WI38 (cell line): ENCODE results near the gene LILRB5.

Source experiments
- H3K4me3 ChIP-seq: 2 replicates; pipeline ENCODE4 v1.5.1; 2011; ENCODE audit warnings: low read depth, mild to moderate bottlenecking, control low read depth, low read length
- CTCF ChIP-seq: IDR thresholded peaks from 2 replicates; pipeline ENCODE4 v1.5.1; 2012; ENCODE audit warnings: low read depth, mild to moderate bottlenecking, control low read depth, low read length

LILRB5 gene

GRCh38 chr19:54204767-54205468 lies 52.2 kb downstream of the LILRB5 start:
- TF ChIP-seq CTCF, result no peak
- H3K4me3 ChIP-seq, result no peak overlapping the region

- no peak for TF ChIP-seq CTCF
- H3K4me3 ChIP-seq, result no peak overlapping the region
Measured at GRCh38 chr19:54203151-54203611, 53.9 kb downstream of the LILRB5 start.

GRCh38 chr19:54201980-54202379 lies 55.1 kb downstream of the LILRB5 start:
- peak overlapping the region; percentile 74 for H3K4me3 ChIP-seq
- no peak for TF ChIP-seq CTCF

GRCh38 chr19:54201172-54201701 lies 55.8 kb downstream of the LILRB5 start:
- peak overlapping the region; percentile 74 for H3K4me3 ChIP-seq
- no peak for TF ChIP-seq CTCF
